Dermis blood vessel endothelial cell (primary cell): ENCODE measurements around the gene CPNE5. TPM values are rescaled to one million over a fixed set of nuclear protein-coding genes. Genes with fewer than 3 reads are reported as not detected.

Experiments used
- DNase-seq: peaks from one replicate; pipeline ENCODE4 v3.0.0; 2010
- total RNA-seq: library from RNA; depleted of rRNA; stranded (reverse); fragments of >200 nt; gene quantifications from 2 replicates; pipeline ENCODE4 v1.2.3, GENCODE V29; 2014

Gene CPNE5
- 12.9 and 14.0 TPM in 2 replicates for total RNA-seq

DNA sequence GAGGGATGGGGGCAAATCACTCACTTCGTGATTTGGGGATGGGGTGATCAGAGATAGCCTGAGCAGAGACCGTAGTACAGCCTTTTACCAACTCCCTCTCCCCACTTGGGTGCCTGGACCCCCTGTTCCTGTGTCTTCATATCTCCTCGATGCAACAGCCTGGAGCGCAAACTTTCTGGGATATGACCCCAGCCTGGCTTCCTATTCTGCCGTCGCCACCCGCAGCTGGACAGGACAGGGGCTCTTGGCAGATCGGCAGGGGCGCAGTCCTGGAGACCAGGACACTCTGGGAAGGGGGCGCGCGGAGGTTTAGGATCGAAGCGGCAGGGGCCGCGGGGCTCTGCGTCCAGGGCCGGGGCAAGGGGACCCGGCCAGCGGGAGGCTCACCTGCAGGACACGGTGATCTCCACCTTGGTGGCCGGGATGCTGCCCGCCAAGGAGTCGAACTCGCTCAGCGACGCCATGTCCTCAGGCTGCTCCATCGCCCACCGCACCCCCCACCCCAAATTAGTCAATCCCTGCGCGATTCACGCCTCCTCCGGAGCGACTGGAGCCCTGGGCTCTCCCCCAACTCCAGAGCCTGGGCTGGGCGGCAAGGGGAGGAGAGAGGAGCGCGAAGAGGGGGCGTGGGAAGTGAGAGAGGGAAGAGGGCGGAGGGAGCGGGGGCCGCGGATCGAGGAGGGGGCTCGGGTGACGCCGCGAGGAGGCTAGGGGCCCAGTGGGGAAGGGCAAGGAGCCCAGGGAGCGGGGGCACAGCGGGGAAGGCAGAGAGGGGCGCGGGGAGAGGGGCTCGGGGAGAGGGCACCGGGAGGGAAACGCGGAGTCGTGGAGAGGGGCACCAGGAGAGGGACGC lies at the start of gene CPNE5:
CPNE5 (minus strand) TSS at position 549 of the 853 bp plus-strand sequence; CDS start at position 482, 67 bp downstream.
- peak; percentile 56 for DNase-seq

- DNase-seq = no peak
Observed at GRCh38 chr6:36888115-36888643, 48.9 kb upstream of the CPNE5 start.

DNA sequence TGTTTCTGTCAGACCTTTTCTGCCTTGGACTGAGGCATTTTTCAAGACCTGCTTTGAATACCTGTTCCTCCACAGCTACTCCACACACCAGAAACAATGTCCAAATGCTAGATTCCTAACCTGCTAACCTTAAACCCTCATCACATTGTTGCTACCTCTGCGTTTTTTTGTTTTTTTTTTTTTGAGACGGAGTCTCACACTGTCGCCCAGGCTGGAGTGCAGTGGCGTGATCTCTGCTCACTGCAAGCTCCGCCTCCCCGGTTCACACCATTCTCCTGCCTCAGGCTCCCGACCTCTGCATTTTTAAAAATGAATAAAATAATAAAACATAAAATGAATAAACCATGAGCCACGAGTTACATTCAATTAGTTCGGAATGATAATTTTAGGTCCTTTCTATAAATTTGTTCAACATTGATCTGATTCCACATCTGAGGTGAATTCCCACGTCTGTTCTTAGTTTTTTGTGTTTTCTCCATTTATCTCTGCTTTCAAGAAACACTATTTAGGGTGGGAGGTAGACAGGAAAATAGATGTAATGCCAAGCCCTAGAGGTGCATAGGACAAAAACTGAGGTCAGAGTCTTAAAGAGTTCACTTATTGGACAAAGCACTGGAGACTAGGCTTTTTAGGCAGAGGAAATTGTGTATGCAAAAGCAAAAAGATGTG lies 47.8 kb upstream of the CPNE5 start:
- no peak for DNase-seq

GRCh38 chr6:36885461-36886401 lies 46.5 kb upstream of the CPNE5 start, which contains the start of gene C6orf89:
Gene C6orf89, plus strand, starts transcription at chr6:36885952. Its CDS starts 13,493 bp downstream, at chr6:36899445.
- DNase-seq = peak; percentile 98

DNA sequence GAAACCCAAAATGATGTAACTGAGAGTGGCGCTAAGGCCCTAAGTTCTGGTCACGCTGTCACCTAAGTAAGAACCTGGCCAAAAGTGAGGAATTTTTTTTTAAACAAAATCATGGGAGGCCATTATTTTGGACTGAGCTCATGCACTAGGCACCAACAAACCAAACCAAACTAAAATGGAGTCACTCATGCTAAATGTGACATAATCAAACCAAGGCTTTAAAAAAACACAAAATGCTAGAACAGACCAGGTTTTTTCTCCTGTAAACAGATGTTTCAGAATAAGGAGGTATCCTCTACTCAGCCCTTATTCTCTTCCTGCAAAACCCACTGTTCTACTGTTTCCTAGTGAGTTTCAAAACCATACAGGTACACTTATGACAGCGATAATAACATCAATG lies 45.4 kb upstream of the CPNE5 start:
- no peak for DNase-seq

- DNase-seq = no peak
Observed at GRCh38 chr6:36875250-36875633, 36.0 kb upstream of the CPNE5 start.

DNA sequence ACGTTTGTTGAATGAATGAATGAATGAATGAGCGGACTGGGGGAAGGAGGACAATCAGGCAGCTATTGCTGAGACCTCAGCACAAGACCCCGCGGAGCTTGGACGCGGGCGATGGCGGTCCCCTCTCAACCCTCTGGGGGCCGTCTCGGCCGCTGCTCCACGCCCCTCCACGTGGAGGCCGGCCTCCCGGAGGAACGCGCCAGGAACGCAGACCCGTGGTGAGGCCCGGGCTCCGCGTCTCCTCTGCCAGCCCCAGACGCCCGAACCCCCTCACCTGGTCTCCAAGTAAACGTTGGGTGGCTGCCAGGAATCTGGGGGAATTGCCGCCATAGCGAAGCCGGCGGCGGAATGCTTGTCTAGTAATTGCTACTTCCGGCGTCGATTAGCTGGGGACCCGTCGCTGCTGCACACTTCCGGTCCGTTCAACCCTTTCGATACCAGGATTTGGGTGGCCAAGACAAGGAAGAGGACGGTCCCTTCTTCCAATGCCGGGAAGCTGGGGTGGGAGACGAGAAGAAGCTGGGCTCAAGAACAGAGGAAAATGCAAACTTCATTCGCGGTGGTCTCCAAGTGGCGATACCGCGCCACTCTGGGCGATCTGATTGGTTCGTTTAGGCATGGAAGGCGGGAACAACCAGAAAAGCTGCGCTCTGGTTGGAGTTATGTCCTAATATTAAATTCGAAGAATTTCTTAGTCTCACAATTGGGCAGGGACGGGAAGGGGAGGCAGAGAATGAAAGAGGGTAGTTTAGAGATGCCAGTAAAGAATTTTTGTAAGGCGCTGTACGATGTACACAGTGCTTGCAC lies 35.4 kb upstream of the CPNE5 start, which contains the start of gene PPIL1:
PPIL1 (minus strand) TSS at position 361 of the 807 bp plus-strand sequence; CDS start at position 330, 31 bp downstream.
- DNase-seq = peak; percentile 93

- DNase-seq = peak; percentile 35
Observed at GRCh38 chr6:36873612-36874442, 34.6 kb upstream of the CPNE5 start.

DNA sequence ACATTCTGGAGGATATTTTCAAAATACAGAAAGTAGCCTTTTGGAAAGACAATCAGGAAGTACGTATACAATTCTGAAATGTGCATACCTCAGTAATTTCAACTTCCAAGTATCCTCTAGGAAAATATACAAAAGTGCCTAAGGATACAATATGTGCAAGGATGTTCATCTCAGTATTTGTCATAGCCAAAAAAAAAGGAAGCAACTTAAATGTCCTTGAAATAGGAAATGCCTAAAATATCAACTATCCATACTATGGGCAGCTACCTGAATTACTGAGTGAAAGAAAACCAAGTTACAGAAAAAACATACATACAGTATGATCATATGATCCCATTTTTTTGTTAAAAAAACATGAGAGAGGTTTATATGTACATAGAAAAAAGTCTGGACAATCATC lies 33.9 kb upstream of the CPNE5 start:
- DNase-seq = no peak

GRCh38 chr6:36871686-36872085 lies 32.4 kb upstream of the CPNE5 start:
- no peak for DNase-seq

- no peak for DNase-seq
Observed at GRCh38 chr6:36867471-36868224, 28.4 kb upstream of the CPNE5 start.

DNA sequence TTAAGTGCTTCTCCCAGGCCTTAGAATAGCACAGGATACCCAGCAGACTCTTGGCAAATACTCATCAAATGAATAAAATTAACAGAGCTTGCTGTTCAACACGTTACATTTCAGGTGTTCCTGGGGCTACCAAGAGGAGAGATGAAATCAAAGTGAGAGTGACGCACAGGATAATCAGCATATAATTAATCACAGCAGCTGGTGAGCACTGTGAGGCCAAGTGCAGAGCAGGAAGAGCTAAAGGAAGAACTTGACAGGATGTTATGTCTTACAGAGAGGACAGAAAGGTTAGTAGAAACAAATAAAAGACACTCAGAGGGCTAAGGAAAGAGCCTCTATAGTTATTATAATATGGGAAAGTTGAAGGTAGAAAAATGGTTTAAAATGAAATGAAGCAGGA lies 26.6 kb upstream of the CPNE5 start:
- peak; percentile 59 for DNase-seq

DNA sequence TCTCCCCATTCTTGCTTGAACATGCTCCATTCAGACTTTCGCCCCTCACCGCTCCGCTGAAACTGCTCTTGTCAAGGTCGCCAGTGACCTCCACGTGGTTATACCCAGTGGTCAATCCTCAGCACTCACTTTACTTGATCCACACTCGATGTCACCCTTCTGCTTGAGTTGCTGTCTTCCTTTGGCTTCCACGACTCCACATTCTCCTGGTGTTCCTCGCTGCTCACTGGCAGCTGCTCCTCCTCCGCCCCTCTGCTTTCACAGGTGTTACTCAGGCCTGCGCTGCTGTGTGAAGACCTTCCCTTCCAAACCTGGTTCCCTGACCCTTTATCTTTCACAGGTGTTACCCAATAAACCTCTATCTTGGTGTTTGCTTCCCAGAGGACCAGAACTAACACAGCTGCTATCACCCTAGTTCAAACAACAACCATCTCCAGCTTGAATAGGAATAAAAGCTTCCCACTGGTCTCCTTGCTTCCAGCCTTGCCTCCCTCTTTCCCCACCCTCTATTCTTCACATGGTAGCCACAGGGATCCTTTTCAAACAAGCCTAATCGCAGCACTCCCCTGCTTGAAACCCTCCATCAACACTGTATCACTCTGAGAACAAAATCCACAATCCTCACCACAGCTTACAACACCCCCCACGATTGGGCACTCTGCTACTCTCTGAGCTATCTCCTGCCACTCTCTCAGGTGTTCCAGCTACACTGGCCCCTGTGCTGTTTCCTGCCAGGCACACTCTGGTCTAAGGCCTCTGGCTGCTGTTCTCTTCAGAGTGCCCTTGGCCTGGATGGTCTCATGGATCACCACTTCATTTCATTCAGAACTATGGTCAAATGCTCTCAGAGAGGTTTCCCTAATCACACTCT lies 24.7 kb upstream of the CPNE5 start:
- no peak for DNase-seq

DNA sequence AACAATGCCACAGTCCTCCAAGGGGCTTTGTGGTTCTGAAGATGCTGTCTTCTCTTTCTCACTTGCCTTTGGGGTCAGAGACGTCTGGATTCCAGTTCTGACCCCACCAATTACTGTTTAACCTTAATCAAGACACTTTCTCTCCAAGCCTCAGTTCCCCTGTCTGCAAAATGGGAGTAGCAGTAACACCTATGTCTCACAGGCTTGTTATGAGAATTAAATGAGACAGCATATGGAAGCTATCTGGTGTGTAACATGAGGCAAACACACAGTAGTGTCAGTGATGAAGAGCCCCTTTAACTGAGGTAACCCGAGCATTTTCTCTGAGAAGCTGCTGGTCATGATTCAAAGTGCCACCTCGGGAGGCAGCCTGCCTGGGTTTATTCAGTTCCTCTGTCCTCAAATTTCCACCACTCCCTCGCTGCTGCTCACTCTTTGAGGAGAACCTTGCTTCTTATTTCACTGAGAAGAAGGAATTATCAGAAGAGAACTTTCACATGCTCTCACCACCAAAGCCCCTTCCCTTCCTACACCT lies 23.7 kb upstream of the CPNE5 start:
- DNase-seq = no peak

DNA sequence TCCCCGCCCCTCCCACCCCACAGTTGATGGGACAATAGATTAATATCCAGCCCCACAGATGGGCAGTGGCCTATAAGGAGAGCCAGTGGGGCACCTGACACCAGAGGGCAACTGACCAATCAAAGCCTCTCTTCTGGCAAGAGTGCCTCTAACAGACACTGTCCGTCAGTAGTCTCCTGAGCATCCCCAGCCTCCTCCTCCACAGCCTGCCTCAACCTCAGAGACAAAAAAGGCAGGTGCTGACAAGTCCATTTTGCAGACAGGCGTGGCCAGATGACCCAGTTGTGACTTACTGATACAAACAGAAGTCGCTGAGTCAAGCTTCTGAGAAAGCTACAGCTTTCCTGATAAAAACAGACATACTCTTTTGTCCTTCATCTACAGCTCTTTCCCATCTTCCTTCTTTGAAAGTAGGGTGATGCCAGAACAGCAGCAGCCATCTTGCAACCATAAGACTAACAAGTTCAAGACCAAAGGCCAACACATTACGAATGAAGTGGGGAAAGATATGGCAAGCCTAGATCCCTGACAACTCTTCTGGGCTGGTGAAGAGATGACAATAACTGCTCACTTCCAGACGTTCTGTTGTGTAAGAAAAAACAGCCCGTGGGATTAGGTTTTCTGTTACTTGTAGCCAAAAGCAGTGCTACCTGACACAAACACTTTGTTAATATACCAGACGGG lies 23.1 kb upstream of the CPNE5 start:
- DNase-seq = no peak

GRCh38 chr6:36860126-36860525 lies 20.9 kb upstream of the CPNE5 start:
- no peak for DNase-seq

DNA sequence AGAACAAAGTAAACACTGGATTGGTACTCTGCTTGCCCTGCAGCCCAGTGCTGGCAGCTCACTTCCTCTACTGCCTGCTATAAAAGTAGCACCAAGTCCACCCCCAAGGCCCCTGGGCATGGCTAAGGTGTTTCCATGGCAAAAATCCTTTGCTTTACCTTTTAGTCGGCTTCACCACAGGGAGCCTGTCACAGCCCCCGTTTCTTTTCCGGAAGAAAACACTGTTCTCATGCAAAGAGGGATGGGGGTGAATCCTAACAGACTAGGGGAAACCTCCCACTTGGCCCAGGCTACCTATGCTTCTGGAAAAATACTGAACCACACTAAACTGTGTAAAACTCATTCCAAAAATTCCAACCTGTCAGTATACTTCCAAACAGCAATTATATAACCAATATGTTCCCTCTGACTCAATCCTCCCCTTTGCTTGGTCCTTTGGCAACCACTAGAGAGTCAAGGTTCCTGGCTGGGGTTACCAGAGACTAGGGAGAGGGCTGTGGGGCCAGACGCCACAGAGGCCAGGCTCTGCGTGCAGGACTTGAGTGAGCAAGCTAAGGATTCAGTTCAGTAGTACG lies 19.2 kb upstream of the CPNE5 start:
- DNase-seq = no peak
